GM19455 (cell line): Measurements from ENCODE around the gene WWC2.

Source experiments
- ATAC-seq: cut with Tn5 transposase; IDR thresholded peaks from one replicate; pipeline ENCODE4 v1.9.1; 2021; ENCODE audit not compliant: unreplicated experiment

Gene WWC2

DNA sequence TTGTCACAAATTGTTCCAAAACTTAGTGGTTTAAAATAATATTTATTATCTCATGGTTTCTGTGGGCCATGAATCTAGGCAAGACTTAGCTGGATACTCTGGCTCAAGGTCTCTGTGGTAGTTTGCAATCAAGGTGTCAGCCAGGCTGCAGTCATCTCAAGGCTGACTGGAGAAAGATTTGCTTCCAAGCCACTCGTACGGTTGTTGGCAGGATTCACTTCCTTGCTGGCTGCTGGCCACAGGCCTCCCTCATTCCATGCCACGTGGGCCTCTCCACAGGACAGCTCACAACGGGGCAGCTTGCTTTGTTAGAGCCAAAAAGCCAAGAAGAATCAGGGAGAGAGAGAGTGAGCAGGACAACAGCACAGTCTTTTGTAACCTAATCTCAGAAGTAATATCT is 101.4 kb downstream of the WWC2 start:
- no peak for ATAC-seq

DNA sequence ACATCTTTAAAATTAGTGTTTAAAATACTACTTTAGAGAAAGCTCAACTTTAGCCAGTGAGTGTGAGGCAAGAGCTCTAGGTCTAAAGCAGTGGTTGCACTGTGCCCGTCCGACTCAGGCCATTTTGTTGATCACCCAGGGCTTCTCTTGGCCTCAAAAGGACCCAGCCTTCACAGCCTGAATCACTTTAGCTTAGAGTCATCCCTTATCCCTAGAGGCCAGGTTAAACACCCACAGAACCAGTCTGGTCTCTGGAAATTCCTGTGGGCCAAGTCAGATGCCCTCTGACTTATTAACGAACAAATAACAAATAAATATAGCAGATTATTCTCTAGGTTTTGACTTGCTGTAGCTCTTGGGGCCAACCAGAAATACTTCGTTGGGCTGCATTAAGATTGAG is 102.3 kb downstream of the WWC2 start:
- ATAC-seq, result no peak

DNA sequence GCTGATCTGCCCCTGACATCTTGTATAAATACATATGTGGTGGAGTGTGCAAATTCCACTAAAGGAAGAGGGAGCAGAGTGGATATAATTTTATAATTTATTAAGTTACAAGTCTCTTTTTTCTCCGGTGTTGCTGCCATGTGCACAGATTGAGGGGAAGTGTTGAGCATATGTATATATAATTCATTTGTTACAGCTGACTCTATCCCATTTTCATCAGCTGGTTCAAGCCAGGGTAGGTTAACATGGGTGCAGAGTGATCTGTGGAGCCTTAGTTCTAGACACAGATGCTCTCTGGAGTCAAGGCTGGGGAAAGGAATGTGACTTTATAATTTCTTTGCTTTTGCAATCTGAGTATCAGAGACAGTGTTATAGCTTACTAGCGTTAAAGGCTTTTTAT is 103.5 kb downstream of the WWC2 start:
- ATAC-seq, result no peak

DNA sequence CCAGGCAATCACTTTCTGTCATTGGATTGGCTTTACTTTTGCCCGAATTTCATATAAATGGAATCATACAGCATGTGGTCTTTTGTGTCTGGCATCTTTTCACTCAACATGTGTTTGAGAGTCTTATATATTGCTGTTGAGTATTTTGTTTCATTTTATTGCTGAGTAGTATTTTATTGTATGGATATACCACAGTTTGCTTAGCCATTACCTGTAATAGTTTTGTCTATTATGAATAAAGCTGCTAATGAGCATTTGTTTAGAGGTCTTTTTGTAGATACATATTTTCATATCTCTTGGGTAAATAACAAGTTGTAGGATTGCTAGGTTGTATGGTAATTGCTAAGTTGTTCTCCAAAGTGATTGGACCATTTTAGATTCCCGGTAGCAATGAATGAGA is 105.7 kb downstream of the WWC2 start:
- ATAC-seq, result no peak

DNA sequence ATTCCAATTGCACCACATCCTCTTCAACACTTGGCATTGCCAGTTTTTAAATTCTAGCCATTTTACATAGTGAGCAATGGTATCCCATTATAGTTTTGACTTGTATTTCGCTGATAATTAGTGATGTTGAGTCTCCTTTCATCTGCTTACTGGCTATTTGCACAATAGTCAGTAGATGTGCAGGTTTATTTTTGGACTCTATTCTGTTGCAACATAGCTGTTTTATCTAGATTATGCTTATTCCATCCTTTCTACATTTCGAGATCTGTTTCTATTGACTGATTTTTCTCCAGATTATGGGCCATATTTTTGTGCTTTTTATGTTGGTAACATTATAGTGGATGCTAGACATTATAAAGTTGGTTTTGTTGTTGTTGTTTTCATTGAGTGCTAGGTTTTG is 106.1 kb downstream of the WWC2 start:
- no peak for ATAC-seq

DNA sequence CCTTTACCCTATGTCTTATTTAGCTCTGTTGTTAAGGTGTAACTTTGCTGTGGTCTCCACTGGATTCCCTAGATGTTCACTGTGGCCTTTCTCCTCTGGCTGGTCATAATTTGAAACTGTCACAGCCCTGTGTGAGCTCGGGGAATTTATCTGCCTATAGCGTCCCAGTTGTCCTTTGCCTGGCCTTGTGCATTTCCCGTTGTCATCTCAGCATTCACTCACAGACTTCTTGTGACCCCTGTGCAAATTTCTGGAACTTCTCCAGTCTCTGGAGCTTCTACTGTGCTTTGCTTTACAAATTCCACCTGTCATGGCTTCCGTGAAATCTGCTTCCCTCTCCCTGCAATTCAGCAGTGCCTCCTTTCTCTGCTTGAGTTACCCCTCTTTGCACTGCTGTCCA is 106.7 kb downstream of the WWC2 start:
- ATAC-seq, result no peak

DNA sequence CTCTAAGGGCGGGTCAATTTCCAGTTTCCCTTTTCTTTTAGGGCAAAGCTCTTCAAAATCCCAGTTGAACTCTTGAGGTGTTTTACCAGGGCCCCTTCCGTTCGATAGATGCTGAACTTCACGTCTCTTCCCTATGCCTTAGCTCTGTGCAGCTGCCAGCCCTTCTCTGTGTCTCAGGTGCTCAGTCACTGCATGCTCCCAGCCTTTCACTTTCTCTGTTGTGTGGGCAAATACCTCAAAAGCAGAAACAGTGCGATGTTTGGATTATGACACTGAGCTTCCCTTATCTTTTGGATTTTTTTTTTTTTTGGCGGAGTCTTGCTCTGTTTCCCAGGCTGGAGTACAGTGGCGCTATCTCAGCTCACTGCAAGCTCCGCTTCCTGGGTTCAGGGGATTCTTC is 112.5 kb downstream of the WWC2 start:
- no peak for ATAC-seq

DNA sequence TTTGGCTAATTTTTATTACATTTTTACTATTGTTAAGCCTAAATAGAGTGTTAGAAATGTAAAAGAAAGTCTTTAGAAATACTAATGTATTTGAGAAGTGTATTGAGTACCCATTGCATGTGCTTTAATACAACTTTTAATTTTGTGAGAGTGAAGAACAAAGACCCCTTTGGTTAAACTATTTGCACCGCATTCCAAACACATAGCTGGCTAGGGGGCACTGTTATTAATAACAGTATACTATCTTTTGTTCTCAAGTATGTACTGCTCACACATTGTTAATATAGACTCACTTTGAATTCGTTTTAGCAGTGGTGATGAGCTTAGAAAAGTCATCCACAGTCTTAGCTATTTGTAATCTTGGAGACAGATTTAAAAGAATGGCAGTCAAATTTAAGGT is 114.9 kb downstream of the WWC2 start:
- no peak for ATAC-seq

DNA sequence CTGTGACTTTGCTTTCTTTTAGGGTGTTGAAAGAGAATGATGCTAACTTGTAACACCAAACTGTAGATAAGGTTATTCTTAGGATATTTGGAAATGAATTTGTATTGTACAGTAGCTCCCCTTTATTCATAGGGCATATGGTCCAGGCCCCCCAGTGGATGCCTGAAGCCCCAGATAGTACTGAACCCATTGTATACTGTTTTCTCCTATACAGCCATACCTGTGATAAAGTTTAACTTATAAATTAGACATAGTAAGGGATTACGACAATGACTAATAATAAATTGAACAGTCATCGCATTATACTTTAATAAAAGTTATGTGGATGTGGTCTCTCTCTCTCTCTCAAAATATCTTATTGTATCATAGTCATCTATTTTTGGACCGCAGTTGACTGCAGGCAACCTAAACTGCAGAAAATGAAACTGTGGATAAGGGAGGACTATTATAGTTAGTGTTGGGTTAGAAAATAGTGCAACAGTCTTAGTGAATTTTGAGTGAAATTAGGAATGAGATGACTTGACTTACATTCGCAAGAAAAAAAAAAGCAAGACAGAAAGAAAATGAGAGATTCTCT is 115.9 kb downstream of the WWC2 start:
- no peak for ATAC-seq

DNA sequence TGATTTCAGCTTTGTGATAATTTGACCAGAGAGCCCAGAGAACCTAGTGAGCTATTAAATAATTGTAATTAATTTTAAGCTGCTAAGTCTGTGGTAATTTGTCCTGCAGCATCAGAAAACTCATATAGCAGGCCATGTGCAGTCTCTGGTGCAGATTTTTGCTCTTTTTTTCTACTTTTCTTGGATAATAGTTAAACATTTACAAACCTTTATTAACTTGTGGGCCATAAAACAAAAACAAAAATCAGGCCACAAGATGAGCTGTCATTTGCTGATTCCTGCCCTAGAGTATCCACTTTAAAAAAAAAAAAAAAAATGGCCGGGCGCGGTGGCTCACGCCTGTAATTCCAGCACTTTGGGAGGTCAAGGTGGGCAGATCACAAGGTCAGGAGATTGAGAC is 121.2 kb downstream of the WWC2 start:
- no peak for ATAC-seq

DNA sequence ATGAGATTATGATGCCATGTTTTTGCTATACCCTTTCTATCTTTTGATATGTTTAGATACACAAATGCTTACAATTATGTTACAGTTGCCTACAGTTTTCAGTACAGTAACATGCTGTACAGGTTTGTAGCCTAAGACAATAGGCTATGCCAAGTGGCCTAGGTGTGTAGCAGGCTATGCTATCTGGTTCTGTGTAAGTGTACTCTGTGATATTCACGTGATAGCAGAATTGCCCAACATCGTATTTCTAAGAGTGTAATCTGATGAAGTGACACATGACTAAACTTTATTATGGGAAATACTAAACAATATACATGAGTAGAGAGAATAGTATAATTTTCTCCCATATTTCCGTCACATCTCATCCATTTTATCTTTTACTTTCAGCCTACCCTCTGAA is 124.0 kb downstream of the WWC2 start:
- ATAC-seq, result no peak

DNA sequence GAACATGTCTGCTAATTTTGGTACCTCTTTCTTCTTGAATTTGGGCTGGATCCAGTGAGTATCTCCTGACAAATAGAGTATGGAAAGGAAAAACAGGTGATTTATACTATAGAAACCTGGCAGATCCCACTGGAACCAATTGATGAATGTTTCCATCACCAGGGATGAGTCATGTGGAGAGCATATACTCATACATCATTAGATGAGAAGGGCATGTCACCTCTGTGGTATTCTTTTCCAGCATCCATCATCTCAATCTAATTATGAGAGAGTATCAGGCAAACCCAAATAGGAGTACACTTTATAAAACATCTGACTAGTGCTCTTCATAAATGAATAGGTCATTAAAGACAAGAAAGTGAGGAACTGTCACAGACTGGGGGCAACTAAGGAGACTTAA is 130.3 kb downstream of the WWC2 start:
- ATAC-seq, result no peak

DNA sequence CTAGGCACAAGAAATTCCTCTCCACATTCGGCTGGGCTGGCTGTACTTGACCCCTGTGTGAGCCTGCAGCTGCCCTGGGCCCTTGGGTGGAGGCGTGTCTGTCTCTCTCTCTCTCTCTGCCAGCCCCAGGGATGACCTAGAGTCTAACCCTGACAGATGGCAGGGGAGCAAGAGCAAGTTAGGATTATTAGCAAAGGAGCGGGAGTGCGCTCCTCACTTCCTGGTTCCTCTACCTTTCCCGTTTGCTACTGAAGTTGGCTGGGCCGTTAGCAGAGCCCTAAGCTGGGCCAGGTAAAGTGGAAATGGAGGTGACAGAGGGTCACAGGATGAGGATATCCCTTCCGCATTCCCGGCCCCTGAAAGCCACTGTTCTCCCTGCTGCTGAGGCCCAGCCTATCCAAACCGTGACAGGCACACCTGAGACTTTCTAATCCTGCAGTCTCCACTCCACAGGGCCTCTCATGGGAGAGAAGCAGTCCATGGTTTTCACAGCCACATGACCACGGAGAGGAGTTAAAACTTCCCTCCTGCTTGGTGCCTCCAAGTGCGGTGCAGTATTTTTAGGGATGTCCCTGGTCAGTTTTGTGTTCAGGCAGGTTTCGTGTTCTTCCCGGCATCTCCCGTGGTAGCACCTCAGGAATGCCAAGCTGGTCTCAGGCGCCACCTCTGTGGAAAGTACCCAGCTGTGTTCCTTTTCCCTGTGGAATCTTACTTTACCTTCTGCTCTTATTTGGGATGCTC is 141.7 kb downstream of the WWC2 start:
- no peak for ATAC-seq

DNA sequence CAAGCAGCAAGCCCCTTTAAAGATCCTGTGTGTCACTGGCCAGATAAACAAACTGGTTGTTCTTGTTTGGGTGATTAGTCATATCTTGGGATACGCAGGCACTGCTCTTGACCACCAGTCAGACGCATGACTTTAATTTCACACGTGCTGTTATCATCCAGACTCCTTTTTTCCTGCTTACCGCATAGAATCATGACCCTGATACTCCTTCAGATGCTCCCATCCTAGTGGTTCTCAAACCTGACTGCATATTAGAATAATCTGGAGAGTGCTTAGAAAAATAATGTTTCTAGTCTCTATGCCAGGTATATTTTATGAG is 142.2 kb downstream of the WWC2 start:
- no peak for ATAC-seq

DNA sequence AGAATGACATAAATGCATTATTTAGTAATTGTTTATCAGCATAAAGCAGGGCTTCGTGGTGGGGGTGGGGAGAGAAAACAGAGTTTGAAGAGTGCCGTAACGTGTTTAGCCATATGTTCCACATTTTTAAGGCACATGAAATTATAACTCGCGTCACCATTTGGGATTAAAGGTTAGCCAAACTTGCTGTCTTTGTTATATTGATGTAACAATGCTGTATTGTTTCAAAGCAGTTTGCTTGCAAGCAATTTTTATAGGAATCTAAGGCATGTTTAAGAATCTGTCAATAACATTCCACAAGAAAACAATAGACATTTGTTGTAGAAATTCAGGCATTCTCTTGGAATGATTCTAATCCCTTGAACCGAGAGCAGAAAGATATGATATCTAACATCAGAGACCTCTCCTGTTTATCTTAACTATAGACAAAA is 142.7 kb downstream of the WWC2 start:
- no peak for ATAC-seq

DNA sequence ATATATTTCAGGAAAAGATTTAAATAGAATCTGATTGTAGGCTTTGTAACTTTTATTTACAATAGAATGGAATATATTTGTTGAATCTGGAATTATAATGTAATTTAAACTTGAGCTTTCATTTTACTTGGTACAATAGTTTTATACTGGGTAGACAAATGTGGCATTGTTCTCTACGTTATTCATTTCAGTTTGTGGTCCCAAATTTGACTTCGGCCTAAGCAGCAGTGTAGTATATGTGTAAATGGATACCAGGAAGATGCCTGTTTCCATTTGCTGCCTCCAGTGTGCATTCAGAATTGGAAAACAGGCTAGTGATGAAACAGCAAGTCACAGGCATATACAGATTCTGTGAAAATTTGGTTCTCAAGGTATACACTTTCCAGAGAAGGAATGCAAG is 143.2 kb downstream of the WWC2 start:
- no peak for ATAC-seq

DNA sequence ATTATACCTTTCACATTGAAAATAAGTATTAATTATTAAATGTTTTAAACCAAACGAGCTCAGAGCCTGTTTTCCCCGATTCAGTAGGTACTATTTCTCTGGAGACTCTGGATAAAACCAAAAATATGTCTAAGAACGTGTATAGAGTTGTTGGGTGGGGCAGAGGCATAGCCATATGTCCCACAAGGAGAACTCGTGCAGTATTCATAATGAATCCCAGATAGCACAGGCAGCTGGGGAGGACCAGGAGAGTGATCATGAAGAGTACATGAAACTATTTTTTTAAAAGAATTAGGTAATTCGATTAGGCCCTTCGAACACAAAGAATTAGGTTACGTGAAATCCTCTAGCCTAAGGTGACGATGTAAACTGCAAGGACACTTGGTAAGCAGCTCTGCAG is 145.0 kb downstream of the WWC2 start:
- no peak for ATAC-seq

DNA sequence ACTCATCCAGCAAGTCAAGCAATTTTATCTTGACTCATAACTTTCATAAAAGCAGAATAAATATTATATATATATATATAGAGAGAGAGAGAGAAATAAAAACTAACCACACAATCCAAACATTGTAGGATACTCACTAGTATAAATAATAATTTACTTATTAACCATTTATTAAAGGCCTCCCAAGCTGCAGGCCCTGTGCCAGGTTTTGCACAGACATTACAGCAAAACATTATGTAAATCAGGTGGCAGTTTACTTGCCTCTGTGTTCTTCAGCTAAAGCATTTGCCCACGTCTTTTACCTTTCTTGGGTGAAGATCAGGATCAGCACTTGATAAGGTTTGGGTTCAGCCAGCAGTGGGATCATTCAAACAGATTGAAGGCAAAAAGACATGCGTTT is 145.4 kb downstream of the WWC2 start:
- ATAC-seq, result no peak

DNA sequence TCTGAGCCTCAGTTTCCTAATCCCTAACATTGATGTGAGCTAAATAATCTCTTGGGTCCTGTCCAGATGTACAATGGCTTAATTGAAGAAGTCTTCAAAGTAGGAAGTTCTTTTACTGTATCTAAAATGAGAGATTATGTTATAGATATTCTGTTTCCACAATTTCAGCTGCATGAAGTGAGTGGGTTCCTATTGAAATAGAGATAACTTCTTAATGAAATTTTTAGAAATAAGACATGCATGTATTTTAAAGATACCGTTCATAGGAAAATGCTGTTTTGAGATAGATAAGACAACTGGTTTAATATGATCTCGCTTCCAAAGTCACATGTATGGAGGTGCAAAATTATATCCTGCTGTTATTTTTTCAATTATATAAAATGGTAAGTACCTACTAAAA is 149.1 kb downstream of the WWC2 start:
- ATAC-seq, result no peak

DNA sequence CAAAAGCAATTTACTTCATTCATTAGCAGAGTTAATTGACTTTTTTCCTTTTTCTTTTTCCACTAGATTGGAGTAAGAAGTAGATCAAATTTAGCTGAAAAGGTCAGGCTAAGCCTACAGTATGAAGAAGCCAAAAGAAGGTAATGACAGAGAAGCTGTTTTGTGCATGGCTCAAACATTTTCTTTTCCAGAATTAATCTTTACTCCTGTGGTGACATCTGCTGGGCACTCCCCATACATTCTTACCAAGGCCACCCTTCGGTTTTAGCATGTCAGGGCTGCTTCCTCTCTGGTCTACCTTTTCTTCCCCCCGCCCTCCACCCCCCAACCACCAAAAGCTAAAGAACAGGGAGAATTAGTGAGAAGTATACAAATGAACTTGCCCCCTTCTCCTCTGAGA is 150.8 kb downstream of the WWC2 start:
- no peak for ATAC-seq

DNA sequence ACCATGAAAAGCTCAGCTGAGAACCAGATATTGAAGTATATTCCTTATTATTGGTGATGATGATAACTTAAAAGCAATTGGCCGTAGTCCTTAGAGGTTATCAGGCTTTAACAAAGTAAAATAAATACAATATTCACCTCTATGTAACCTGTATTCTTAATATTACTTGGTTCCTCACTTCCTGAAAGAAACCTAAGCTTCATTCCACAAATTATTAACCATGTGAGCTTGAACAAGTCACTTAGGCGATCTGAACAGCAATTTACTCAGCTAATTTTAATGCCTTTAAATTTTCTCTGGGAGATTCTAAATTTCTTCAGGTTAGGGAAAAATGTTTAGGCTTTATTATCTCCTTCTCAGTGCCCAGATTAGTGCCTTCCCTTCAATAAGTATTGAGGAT is 151.8 kb downstream of the WWC2 start:
- ATAC-seq, result no peak

DNA sequence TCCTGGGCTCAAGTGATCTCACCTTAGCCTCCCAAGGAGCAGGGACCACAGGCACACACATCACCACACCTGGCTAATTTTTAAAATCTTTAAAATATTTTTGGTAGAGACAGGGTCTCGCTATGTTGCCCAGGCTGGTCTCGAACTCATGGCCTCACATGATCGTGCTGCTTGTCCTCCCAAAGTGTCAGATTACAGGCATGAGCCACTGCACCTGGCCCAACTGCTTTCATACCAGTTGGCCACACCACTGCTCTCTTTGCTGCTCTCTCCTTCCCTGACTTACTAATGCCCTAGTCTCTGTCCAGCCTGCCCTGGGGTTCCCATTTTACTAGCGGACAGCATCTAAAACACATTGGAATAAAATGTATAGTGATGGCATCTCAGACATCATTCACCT is 153.9 kb downstream of the WWC2 start:
- no peak for ATAC-seq

DNA sequence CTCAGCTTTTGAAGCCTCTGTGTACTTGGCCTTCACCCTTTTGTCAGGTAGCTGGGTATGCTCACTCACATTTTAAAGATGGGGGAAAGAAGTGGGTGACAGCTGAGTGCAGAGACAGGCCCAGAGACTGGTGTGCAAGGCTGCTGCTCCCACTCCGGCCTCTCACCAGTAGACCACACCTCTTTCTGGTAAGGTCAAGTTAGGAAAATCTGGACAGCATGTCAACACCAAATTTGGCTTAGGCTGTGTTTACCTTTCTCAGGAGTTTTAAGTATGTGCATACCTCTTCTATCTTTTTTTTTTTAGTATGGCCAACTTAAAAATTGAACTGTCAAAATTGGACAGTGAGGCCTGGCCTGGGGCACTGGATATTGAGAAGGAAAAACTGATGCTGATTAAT is 154.4 kb downstream of the WWC2 start:
- no peak for ATAC-seq
